ENCODE results near the gene COX7A1. TPM values are rescaled to one million over a fixed set of nuclear protein-coding genes. Genes with fewer than 3 reads are reported as not detected.
"Not testable (repeated sequence)": the region's sequence is repeated elsewhere in the genome, so short reads cannot be mapped to it uniquely, and the experiment has no call there.

COX7A1 gene
- 2,839 TPM for total RNA-seq
- long read RNA-seq, transcript COX7A1-203 (3 exons, 464 nt) = minor isoform, 58 of 2,062 reads
- long read RNA-seq, transcript COX7A1-201 (4 exons, 762 nt) = major isoform, 1,702 of 2,062 reads
- long read RNA-seq, transcript COX7A1-204 (4 exons, 211 nt) = minor isoform, 16 of 2,062 reads
- long read RNA-seq, partial matches to known transcripts = 264 of 2,062 reads
- long read RNA-seq, other reads (novel, unspliced or antisense) = 21 of 2,062 reads

DNA sequence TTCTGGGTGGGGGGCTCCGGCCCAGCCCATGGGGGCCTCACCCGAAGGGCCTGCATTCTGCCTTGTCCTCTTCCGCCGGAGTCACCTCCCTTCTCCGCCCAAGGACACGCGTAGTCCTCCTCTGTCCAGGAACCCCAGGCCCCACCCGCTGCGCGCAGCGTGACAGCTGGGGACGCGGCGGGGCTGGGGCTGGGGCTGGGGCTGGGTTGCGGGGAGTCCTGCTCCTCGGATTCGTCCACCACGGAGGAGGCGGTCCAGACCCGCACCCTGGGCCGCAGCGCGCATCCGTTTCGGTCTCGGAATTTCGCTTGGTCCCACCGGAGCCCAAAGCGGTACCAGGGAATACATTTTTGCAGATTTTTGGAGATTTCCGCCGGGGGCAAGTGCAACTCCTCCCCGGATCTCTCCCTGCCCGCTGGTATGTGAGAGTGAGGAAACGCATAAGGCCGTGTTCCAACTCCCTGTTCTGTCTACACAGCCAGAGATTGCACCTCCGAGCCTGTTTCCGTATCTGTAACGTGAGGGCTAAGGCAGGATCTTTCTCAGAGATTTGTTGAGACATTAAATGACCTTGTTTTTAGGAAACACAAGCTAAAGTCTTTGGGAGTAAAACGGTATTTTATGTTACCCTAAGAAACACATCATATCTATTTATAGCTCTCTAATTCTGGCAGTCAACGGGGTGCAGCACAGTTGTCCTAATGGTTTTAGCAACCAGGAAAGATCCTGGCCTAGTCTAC is at the start of gene COX7A1:
TSS of gene COX7A1 (minus strand) at position 96 of the 740 bp plus-strand sequence. CDS start at position 56, 40 bp downstream.
- Histone ChIP-seq H3K4me1 (peaks cover 84% of the 10 kb centered on the region), H3K9me3 (replicated peaks) (no peaks in the 10 kb centered on the region), H3K4me3 (peak within 1 kb of the TSS; percentile 85), H3K27ac (replicated peaks) (peak within 1 kb of the TSS; percentile 99), H3K27me3 (ENCODE audit: low read depth) (no peaks in the 10 kb centered on the region), H3K36me3 (peaks cover 34% of the 10 kb centered on the region)
- peak; percentile 87 for DNase-seq
- intact Hi-C loops (cut with micrococcal nuclease) = no loop called here
- TF ChIP-seq, protein P1, sequence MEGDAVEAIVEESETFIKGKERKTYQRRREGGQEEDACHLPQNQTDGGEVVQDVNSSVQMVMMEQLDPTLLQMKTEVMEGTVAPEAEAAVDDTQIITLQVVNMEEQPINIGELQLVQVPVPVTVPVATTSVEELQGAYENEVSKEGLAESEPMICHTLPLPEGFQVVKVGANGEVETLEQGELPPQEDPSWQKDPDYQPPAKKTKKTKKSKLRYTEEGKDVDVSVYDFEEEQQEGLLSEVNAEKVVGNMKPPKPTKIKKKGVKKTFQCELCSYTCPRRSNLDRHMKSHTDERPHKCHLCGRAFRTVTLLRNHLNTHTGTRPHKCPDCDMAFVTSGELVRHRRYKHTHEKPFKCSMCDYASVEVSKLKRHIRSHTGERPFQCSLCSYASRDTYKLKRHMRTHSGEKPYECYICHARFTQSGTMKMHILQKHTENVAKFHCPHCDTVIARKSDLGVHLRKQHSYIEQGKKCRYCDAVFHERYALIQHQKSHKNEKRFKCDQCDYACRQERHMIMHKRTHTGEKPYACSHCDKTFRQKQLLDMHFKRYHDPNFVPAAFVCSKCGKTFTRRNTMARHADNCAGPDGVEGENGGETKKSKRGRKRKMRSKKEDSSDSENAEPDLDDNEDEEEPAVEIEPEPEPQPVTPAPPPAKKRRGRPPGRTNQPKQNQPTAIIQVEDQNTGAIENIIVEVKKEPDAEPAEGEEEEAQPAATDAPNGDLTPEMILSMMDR (IDR thresholded peaks at IDR 0.05; ENCODE audit: borderline replicate concordance) = no peak

DNA sequence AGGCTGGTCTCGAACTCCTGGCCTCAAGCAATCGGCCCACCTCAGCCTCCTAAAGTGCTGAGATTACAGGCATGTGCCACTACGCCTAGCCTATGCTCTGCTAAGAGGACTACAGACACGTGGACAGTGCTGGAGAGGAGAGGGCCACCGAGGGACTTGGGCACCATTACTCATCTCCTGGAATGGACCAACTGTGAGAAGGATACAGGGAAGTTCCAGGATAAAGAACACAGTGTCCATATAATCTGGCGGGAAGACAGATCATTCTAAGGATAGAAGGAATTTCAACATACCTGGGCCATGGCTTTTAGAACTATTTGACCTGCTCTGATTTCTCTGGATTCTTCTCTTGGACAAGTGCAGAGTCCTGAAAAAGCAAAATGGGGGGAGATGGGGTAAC is 49.4 kb upstream of the COX7A1 start:
- Histone ChIP-seq H3K27me3 (ENCODE audit: low read depth) (no peaks in the 10 kb centered on the region), H3K9me3 (replicated peaks) (no peaks in the 10 kb centered on the region), H3K27ac (replicated peaks) (no peak overlapping the region), H3K4me1 (no peaks in the 10 kb centered on the region), H3K4me3 (no peak overlapping the region), H3K36me3 (peaks cover 30% of the 10 kb centered on the region)
- no peak for DNase-seq
- TF ChIP-seq, protein P1 (IDR thresholded peaks at IDR 0.05; ENCODE audit: borderline replicate concordance) = no peak
- intact Hi-C loops (cut with micrococcal nuclease) = no loop called here

DNA sequence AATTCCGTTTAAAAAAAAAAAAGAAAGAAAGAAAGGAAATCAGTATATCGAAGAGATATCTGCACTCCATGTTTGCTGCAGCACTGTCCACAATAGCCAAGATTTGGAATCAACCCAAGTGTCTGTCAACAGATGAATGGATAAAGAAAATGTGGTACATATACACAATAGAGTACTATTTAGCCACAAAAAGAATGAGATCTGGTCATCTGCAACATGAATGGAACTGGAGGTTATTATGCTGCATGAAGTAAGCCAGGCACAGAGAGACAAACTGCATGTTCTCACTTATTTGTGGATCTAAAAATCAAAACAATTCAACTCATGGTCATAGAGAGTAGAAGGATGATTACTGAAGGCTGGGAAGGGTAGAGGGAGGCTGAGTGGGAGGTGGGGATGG is 45.9 kb upstream of the COX7A1 start:
- Histone ChIP-seq H3K9me3 (replicated peaks) (no peaks in the 10 kb centered on the region), H3K4me3 (no peak overlapping the region), H3K4me1 (no peaks in the 10 kb centered on the region), H3K27me3 (ENCODE audit: low read depth) (no peaks in the 10 kb centered on the region), H3K36me3 (peaks cover 37% of the 10 kb centered on the region), H3K27ac (replicated peaks) (no peak overlapping the region)
- DNase-seq = no peak
- intact Hi-C loops (cut with micrococcal nuclease) = loop anchor here (10.0 kb wide), 1 partner anchor 297 kb away; no protein-coding TSS in a partner anchor
- TF ChIP-seq, protein P1 (IDR thresholded peaks at IDR 0.05; ENCODE audit: borderline replicate concordance) = no peak

DNA sequence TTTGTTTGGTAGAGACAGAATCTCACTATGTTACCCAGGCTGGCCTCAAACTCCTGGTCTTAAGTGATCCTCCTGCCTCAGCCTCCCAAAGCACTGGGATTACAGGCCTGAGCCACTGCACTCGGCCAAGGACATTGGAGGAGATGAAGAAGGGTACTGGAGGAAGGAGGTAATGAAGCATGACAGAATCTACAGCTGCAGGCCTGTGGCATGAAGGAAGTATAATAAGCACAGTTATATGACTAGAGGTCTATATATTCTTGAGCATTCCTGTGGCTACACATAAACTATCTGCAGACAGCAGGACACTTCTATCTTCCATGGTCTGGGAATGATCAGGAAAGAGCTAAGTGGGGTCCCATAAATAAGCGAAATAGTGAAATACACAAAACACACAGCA is 44.0 kb upstream of the COX7A1 start:
- TF ChIP-seq, protein P1 (IDR thresholded peaks at IDR 0.05; ENCODE audit: borderline replicate concordance) = no peak
- peaks cover 44% of the 10 kb centered on the region for H3K36me3 ChIP-seq
- no peaks in the 10 kb centered on the region for H3K9me3 ChIP-seq (replicated peaks)
- H3K4me1 ChIP-seq = no peaks in the 10 kb centered on the region
- no peak overlapping the region for H3K4me3 ChIP-seq
- intact Hi-C loops (cut with micrococcal nuclease) = loop anchor here (10.0 kb wide), 1 partner anchor 299 kb away; no protein-coding TSS in a partner anchor
- no peak for DNase-seq
- H3K27ac ChIP-seq (replicated peaks) = no peak overlapping the region
- no peaks in the 10 kb centered on the region for H3K27me3 ChIP-seq (ENCODE audit: low read depth)

DNA sequence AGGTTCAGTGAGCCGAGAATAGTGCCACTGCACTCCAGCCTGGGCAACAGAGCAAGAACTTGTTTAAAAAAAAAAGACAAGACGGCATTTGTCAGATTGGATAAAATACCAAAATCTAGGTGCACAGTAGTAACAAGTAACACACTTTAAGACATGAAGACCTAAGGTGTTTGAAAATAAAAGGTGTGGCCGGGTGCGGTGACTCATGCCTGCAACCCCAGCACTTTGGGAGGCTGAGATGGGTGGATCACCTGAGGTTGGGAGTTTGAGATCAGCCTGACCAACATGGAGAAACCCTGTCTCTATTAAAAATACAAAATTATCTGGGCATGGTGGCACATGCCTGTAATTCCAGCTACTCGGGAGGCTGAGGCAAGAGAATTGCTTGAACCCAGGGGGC is 34.5 kb upstream of the COX7A1 start:
- intact Hi-C loops (cut with micrococcal nuclease); H3K9me3 ChIP-seq (replicated peaks): not testable (repeated sequence)

DNA sequence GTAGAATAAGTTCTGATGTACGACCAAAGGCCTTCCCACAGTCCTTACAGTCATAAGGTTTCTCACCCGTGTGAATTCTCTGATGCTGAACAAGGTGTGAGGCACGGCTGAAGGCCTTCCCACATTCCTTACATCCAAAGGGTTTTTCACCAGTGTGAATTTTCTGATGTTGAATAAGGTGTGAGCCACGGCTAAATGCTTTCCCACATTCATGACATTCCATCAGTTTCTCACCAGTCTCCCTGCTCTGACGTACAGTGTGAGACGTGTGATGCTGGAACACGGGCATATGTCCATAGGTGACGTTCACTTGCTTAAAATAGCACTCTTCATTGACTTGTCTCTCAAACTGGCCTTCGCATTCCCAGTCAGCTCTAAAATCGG is 31.0 kb upstream of the COX7A1 start:
- H3K4me3 ChIP-seq = no peak overlapping the region
- H3K9me3 ChIP-seq (replicated peaks) = no peaks in the 10 kb centered on the region
- peak overlapping the region; percentile 66 for H3K27ac ChIP-seq (replicated peaks)
- no peak for DNase-seq
- H3K4me1 ChIP-seq = peaks cover 6% of the 10 kb centered on the region
- peaks cover 14% of the 10 kb centered on the region for H3K36me3 ChIP-seq
- no peaks in the 10 kb centered on the region for H3K27me3 ChIP-seq (ENCODE audit: low read depth)
- intact Hi-C loops (cut with micrococcal nuclease) = no loop called here
- TF ChIP-seq, protein P1 (IDR thresholded peaks at IDR 0.05; ENCODE audit: borderline replicate concordance) = no peak

More for the DNA sequence above, 34.5 kb upstream of the COX7A1 start:
- not testable (repeated sequence) for H3K4me3 ChIP-seq; H3K27ac ChIP-seq (replicated peaks); DNase-seq; H3K4me1 ChIP-seq; H3K27me3 ChIP-seq (ENCODE audit: low read depth)
- peaks cover 17% of the 10 kb centered on the region for H3K36me3 ChIP-seq

All from left ventricle myocardium inferior (tissue), 1 donor.